Neuron (in vitro differentiated cells): ENCODE data around the gene TUT7.

Source experiments
- H2AFZ ChIP-seq: one replicate; pipeline ENCODE4 v1.6.1; 2013; ENCODE audit warnings: low read depth, mild to moderate bottlenecking, inconsistent platforms, low read length, moderate library complexity
- H3K27me3 ChIP-seq: one replicate; pipeline ENCODE4 v1.6.1; 2013; ENCODE audit warnings: low read length; ENCODE audit not compliant: insufficient read depth
- H3K36me3 ChIP-seq: one replicate; pipeline ENCODE4 v1.6.1; 2013; ENCODE audit warnings: low read length; ENCODE audit not compliant: insufficient read depth
- H3K4me1 ChIP-seq: one replicate; pipeline ENCODE4 v1.6.1; 2013; ENCODE audit warnings: low read length; ENCODE audit not compliant: insufficient read depth
- H3K4me3 ChIP-seq: 2 replicates; pipeline ENCODE4 v1.5.1; 2013; ENCODE audit warnings: mild to moderate bottlenecking, low read length, moderate library complexity
- H3K9me3 ChIP-seq: one replicate; pipeline ENCODE4 v1.6.1; 2013; ENCODE audit warnings: low read length

Gene TUT7

GRCh38 chr9:86340356-86341006, 13.7 kb downstream of the TUT7 start:
- no peak overlapping the region for H2AFZ ChIP-seq
- H3K4me3 ChIP-seq, result no peak overlapping the region
- no peaks in the 10 kb centered on the region for H3K27me3 ChIP-seq
- H3K36me3 ChIP-seq, result peaks cover 77% of the 10 kb centered on the region
- H3K4me1 ChIP-seq, result no peaks in the 10 kb centered on the region
- no peaks in the 10 kb centered on the region for H3K9me3 ChIP-seq

GRCh38 chr9:86337469-86338108, 16.6 kb downstream of the TUT7 start:
- Histone ChIP-seq H3K4me1 (no peaks in the 10 kb centered on the region), H3K4me3 (no peak overlapping the region), H2AFZ (no peak overlapping the region), H3K27me3 (no peaks in the 10 kb centered on the region), H3K36me3 (peaks cover 75% of the 10 kb centered on the region), H3K9me3 (no peaks in the 10 kb centered on the region)

- no peak overlapping the region for H2AFZ ChIP-seq
- peaks cover 66% of the 10 kb centered on the region for H3K36me3 ChIP-seq
- H3K27me3 ChIP-seq, result no peaks in the 10 kb centered on the region
- H3K4me1 ChIP-seq, result no peaks in the 10 kb centered on the region
- H3K4me3 ChIP-seq, result no peak overlapping the region
- no peaks in the 10 kb centered on the region for H3K9me3 ChIP-seq
Observed at GRCh38 chr9:86336058-86336457, 18.2 kb downstream of the TUT7 start.

- no peaks in the 10 kb centered on the region for H3K27me3 ChIP-seq
- H3K4me1 ChIP-seq, result no peaks in the 10 kb centered on the region
- no peak overlapping the region for H3K4me3 ChIP-seq
- H3K9me3 ChIP-seq, result no peaks in the 10 kb centered on the region
- no peak overlapping the region for H2AFZ ChIP-seq
- H3K36me3 ChIP-seq, result peaks cover 55% of the 10 kb centered on the region
Observed at GRCh38 chr9:86333651-86334050, 20.6 kb downstream of the TUT7 start.

GRCh38 chr9:86330186-86330585, 24.0 kb downstream of the TUT7 start:
- H2AFZ ChIP-seq, result no peak overlapping the region
- no peaks in the 10 kb centered on the region for H3K9me3 ChIP-seq
- H3K4me1 ChIP-seq, result peaks cover 4% of the 10 kb centered on the region
- no peak overlapping the region for H3K4me3 ChIP-seq
- H3K36me3 ChIP-seq, result peaks cover 43% of the 10 kb centered on the region
- no peaks in the 10 kb centered on the region for H3K27me3 ChIP-seq

- peaks cover 4% of the 10 kb centered on the region for H3K4me1 ChIP-seq
- H3K36me3 ChIP-seq, result peaks cover 43% of the 10 kb centered on the region
- H3K9me3 ChIP-seq, result no peaks in the 10 kb centered on the region
- no peak overlapping the region for H2AFZ ChIP-seq
- no peak overlapping the region for H3K4me3 ChIP-seq
- no peaks in the 10 kb centered on the region for H3K27me3 ChIP-seq
Observed at GRCh38 chr9:86329649-86330048, 24.6 kb downstream of the TUT7 start.

GRCh38 chr9:86328156-86328555, 26.1 kb downstream of the TUT7 start:
- Histone ChIP-seq H3K36me3 (peaks cover 48% of the 10 kb centered on the region), H2AFZ (no peak overlapping the region), H3K9me3 (no peaks in the 10 kb centered on the region), H3K4me3 (no peak overlapping the region), H3K27me3 (no peaks in the 10 kb centered on the region), H3K4me1 (peaks cover 4% of the 10 kb centered on the region)

- H2AFZ ChIP-seq, result no peak overlapping the region
- H3K36me3 ChIP-seq, result peaks cover 60% of the 10 kb centered on the region
- H3K27me3 ChIP-seq, result no peaks in the 10 kb centered on the region
- H3K4me3 ChIP-seq, result no peak overlapping the region
- H3K9me3 ChIP-seq, result no peaks in the 10 kb centered on the region
- peaks cover 4% of the 10 kb centered on the region for H3K4me1 ChIP-seq
Observed at GRCh38 chr9:86326536-86326935, 27.7 kb downstream of the TUT7 start.

- H3K9me3 ChIP-seq, result no peaks in the 10 kb centered on the region
- peaks cover 4% of the 10 kb centered on the region for H3K4me1 ChIP-seq
- H3K27me3 ChIP-seq, result no peaks in the 10 kb centered on the region
- no peak overlapping the region for H3K4me3 ChIP-seq
- H2AFZ ChIP-seq, result no peak overlapping the region
- H3K36me3 ChIP-seq, result peaks cover 72% of the 10 kb centered on the region
Observed at GRCh38 chr9:86324901-86325300, 29.3 kb downstream of the TUT7 start.

GRCh38 chr9:86324308-86324707, 29.9 kb downstream of the TUT7 start:
- H3K4me3 ChIP-seq, result no peak overlapping the region
- H3K27me3 ChIP-seq, result no peaks in the 10 kb centered on the region
- peaks cover 72% of the 10 kb centered on the region for H3K36me3 ChIP-seq
- H3K4me1 ChIP-seq, result peaks cover 4% of the 10 kb centered on the region
- H3K9me3 ChIP-seq, result no peaks in the 10 kb centered on the region
- no peak overlapping the region for H2AFZ ChIP-seq

- H3K27me3 ChIP-seq, result no peaks in the 10 kb centered on the region
- H3K4me3 ChIP-seq, result no peak overlapping the region
- no peak overlapping the region for H2AFZ ChIP-seq
- peaks cover 2% of the 10 kb centered on the region for H3K4me1 ChIP-seq
- peaks cover 82% of the 10 kb centered on the region for H3K36me3 ChIP-seq
- no peaks in the 10 kb centered on the region for H3K9me3 ChIP-seq
Observed at GRCh38 chr9:86322973-86323644, 31.1 kb downstream of the TUT7 start.

GRCh38 chr9:86321373-86321772, 32.8 kb downstream of the TUT7 start:
- peaks cover 84% of the 10 kb centered on the region for H3K36me3 ChIP-seq
- H2AFZ ChIP-seq, result no peak overlapping the region
- H3K9me3 ChIP-seq, result no peaks in the 10 kb centered on the region
- H3K27me3 ChIP-seq, result no peaks in the 10 kb centered on the region
- no peaks in the 10 kb centered on the region for H3K4me1 ChIP-seq
- H3K4me3 ChIP-seq, result no peak overlapping the region

- no peaks in the 10 kb centered on the region for H3K4me1 ChIP-seq
- H3K4me3 ChIP-seq, result no peak overlapping the region
- H3K9me3 ChIP-seq, result peaks cover 3% of the 10 kb centered on the region
- peaks cover 83% of the 10 kb centered on the region for H3K36me3 ChIP-seq
- H3K27me3 ChIP-seq, result no peaks in the 10 kb centered on the region
- no peak overlapping the region for H2AFZ ChIP-seq
Observed at GRCh38 chr9:86318187-86318586, 36.0 kb downstream of the TUT7 start.
